Neural crest cell (in vitro differentiated cells): Measurements from ENCODE around the gene GOT1. TPM values are rescaled to one million over a fixed set of nuclear protein-coding genes. Genes with fewer than 3 reads are reported as not detected.

Experiments
- DNase-seq: peaks from one replicate; pipeline ENCODE4 v3.0.0; 2021; ENCODE audit warnings: low read depth, mixed read lengths, low spot score
- H3K27ac Mint-ChIP-seq: one replicate; pipeline ENCODE4 v1.8.0; 2021; ENCODE audit warnings: mild to moderate bottlenecking, mixed read lengths; ENCODE audit not compliant: unreplicated experiment
- H3K27me3 Mint-ChIP-seq: 2 replicates; pipeline ENCODE4 v1.8.0; 2021; ENCODE audit warnings: low read depth, mild to moderate bottlenecking, mixed read lengths
- H3K36me3 Mint-ChIP-seq: 2 replicates; pipeline ENCODE4 v1.8.0; 2021; ENCODE audit warnings: low read depth, mild to moderate bottlenecking, mixed read lengths
- H3K4me1 Mint-ChIP-seq: 2 replicates; pipeline ENCODE4 v1.8.0; 2021; ENCODE audit warnings: mixed read lengths
- H3K4me3 Mint-ChIP-seq: one replicate; pipeline ENCODE4 v1.8.0; 2021; ENCODE audit warnings: mild to moderate bottlenecking, mixed read lengths
- H3K9me3 Mint-ChIP-seq: 2 replicates; pipeline ENCODE4 v1.8.0; 2021; ENCODE audit warnings: mixed read lengths
- CTCF ChIP-seq: fragments of 200-600 bp; sonication (generic); conservative IDR thresholded peaks from 2 replicates; pipeline ENCODE4 v1.5.0; 2021; ENCODE audit warnings: antibody characterized with exemption, mild to moderate bottlenecking
- total RNA-seq: library from RNA; stranded (reverse); gene quantifications from 2 replicates; pipeline ENCODE4 v1.2.1, GENCODE V29; 2021

The GOT1 gene
- total RNA-seq, 1 donor from 2014 or later = 30.8 TPM

- no peak for DNase-seq
- no peaks in the 10 kb centered on the region for H3K9me3 Mint-ChIP-seq
- H3K4me1 Mint-ChIP-seq = no peaks in the 10 kb centered on the region
- H3K36me3 Mint-ChIP-seq = peaks cover 17% of the 10 kb centered on the region
- H3K4me3 Mint-ChIP-seq = no peak overlapping the region
- no peaks in the 10 kb centered on the region for H3K27me3 Mint-ChIP-seq
- no peak for TF ChIP-seq CTCF
- H3K27ac Mint-ChIP-seq = no peak overlapping the region
These were observed 7.8 kb downstream of the GOT1 start for GRCh38 chr10:99422529-99423096.

GRCh38 chr10:99421233-99421739, 9.1 kb downstream of the GOT1 start:
- Mint-ChIP-seq H3K4me1 (no peaks in the 10 kb centered on the region), H3K4me3 (no peak overlapping the region), H3K9me3 (no peaks in the 10 kb centered on the region), H3K36me3 (peaks cover 22% of the 10 kb centered on the region), H3K27me3 (no peaks in the 10 kb centered on the region), H3K27ac (no peak overlapping the region)
- no peak for DNase-seq
- TF ChIP-seq CTCF = no peak

- H3K27me3 Mint-ChIP-seq = no peaks in the 10 kb centered on the region
- TF ChIP-seq CTCF = no peak
- H3K9me3 Mint-ChIP-seq = no peaks in the 10 kb centered on the region
- H3K36me3 Mint-ChIP-seq = peaks cover 28% of the 10 kb centered on the region
- no peak overlapping the region for H3K4me3 Mint-ChIP-seq
- H3K27ac Mint-ChIP-seq = no peak overlapping the region
- H3K4me1 Mint-ChIP-seq = no peaks in the 10 kb centered on the region
- DNase-seq = no peak
These were observed 10.7 kb downstream of the GOT1 start for GRCh38 chr10:99419688-99420087.

GRCh38 chr10:99418910-99419624, 11.4 kb downstream of the GOT1 start:
- Mint-ChIP-seq H3K9me3 (no peaks in the 10 kb centered on the region), H3K27ac (peak overlapping the region; percentile 15), H3K4me1 (no peaks in the 10 kb centered on the region), H3K4me3 (no peak overlapping the region), H3K27me3 (no peaks in the 10 kb centered on the region), H3K36me3 (peaks cover 33% of the 10 kb centered on the region)
- TF ChIP-seq CTCF = no peak
- no peak for DNase-seq

GRCh38 chr10:99412099-99412498, 18.3 kb downstream of the GOT1 start:
- Mint-ChIP-seq H3K4me1 (no peaks in the 10 kb centered on the region), H3K27ac (no peak overlapping the region), H3K4me3 (no peak overlapping the region), H3K9me3 (no peaks in the 10 kb centered on the region), H3K27me3 (no peaks in the 10 kb centered on the region), H3K36me3 (peaks cover 22% of the 10 kb centered on the region)
- TF ChIP-seq CTCF = no peak
- no peak for DNase-seq
